Adipocyte (in vitro differentiated cells): ENCODE measurements around the gene RPS14.

Source experiments
- DNase-seq: peaks from one replicate; pipeline ENCODE4 v3.0.0-alpha.2; 2015; ENCODE audit warnings: low read depth
- H3K27me3 ChIP-seq: replicated peaks from 2 replicates; pipeline ENCODE4 v1.7.0; 2013; ENCODE audit warnings: mild to moderate bottlenecking, low read length, moderate library complexity; ENCODE audit not compliant: control insufficient read depth, insufficient read depth
- H3K36me3 ChIP-seq: 2 replicates; pipeline ENCODE4 v1.7.0; 2013; ENCODE audit warnings: low read length, mild to moderate bottlenecking, moderate library complexity; ENCODE audit not compliant: control insufficient read depth, insufficient read depth, severe bottlenecking
- H3K4me1 ChIP-seq: 2 replicates; pipeline ENCODE4 v1.7.0; 2013; ENCODE audit warnings: mild to moderate bottlenecking, low read length, moderate library complexity; ENCODE audit not compliant: control insufficient read depth, insufficient read depth
- H3K4me3 ChIP-seq: 2 replicates; pipeline ENCODE4 v1.7.0; 2013; ENCODE audit warnings: mild to moderate bottlenecking, low read length, moderate library complexity
- H3K9ac ChIP-seq: 2 replicates; pipeline ENCODE4 v1.7.0; 2013; ENCODE audit warnings: mild to moderate bottlenecking, low read length, moderate library complexity
- H3K9me3 ChIP-seq: 2 replicates; pipeline ENCODE4 v1.7.0; 2013; ENCODE audit warnings: mild to moderate bottlenecking, low read length, moderate library complexity; ENCODE audit not compliant: control insufficient read depth

Gene RPS14

DNA sequence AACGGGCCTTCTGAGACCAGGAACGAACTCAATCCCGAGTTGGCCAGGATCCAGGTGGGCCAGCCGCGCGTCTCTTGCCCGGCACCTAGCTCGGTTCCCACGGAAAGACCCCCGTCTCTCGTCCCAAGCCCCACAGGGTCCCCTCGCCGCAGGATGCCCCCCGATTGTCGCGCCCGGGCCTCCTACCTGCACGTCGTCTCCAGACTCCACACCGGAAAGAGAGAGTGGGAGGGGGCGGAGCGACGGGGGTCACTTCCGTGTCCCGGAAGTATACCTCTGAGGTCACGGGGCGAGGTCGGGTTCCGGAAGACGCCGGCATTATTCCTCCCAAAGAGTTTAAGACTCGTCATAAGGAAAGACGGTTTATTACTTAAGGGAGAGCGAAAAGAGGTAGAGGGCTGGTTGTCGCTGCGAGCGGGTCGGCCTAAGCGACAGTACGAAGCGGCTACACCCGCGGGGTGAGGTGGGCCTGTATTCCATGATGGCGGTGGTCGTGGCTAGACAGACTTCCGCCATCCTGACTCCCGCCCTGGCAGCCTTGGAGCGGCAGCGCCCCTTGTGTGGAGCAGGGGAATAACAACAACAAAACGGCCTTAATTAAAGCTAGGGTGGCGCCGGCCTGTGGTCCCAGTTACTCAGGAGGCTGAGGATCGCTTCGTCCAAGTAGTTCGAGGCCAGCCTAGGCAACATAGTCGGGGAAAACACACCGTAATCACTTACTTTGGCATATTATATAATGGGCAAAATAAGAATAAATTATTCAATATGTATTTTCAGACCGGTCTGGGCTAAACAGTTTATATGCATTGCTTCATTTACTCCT, at the start of gene RPS14:
Gene RPS14 (minus strand): TSS at position 223 of the 823 bp plus-strand sequence. CDS start 2,006 bp downstream, outside the sequence.
- H3K4me1 ChIP-seq, result peaks cover 31% of the 10 kb centered on the region
- DNase-seq, result peak; percentile 94
- peak within 1 kb of the TSS; percentile 100 for H3K9ac ChIP-seq
- peak within 1 kb of the TSS; percentile 100 for H3K4me3 ChIP-seq
- peaks cover 34% of the 10 kb centered on the region for H3K36me3 ChIP-seq
- no peaks in the 10 kb centered on the region for H3K9me3 ChIP-seq
- no peaks in the 10 kb centered on the region for H3K27me3 ChIP-seq

DNA sequence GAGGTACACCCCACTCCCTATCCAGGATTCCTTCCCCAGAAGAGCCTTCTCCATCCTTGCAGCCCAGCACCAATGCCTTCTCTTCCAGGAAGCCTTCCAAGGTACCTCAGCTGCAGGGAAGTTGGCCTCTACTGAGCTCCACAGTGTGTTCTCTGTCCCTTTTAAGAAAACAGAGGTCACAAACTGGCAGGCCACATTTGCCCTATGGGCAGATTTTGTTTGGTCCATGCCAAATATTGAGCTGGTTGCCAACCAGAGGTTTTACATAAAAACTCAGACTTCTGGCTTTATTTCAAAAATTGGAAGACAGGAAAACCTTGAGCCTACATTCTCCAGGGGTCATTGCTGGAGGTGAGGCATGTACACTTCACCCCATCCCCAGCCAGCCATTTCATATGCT, 49.4 kb upstream of the RPS14 start:
- Histone ChIP-seq H3K9me3 (no peaks in the 10 kb centered on the region), H3K9ac (peak overlapping the region; percentile 70), H3K4me1 (peaks cover 78% of the 10 kb centered on the region), H3K36me3 (peaks cover 19% of the 10 kb centered on the region), H3K27me3 (no peaks in the 10 kb centered on the region), H3K4me3 (peak overlapping the region; percentile 55)
- DNase-seq, result no peak

DNA sequence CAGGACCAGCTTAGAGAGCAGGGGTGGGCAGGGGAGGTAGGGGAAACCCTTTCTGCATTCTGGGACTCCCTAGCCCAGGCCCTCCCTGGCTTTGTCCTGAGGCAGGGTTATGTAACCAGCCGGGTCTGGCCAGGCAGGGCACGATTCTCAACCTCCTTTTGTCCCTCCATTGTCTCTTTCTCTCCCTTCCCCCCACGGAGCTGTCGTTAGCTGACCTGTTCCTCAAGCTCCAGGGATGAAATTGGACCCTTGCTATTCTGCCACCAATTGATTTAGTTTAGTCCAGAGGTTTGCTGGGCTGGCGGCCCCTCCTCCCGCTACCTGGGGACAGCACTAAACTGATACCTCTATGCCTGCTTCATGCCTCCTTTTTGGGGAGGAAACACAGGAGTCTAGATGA, 49.0 kb upstream of the RPS14 start:
- Histone ChIP-seq H3K27me3 (no peaks in the 10 kb centered on the region), H3K9me3 (no peaks in the 10 kb centered on the region), H3K4me3 (peak overlapping the region; percentile 55), H3K36me3 (peaks cover 21% of the 10 kb centered on the region), H3K9ac (peak overlapping the region; percentile 70), H3K4me1 (peaks cover 74% of the 10 kb centered on the region)
- no peak for DNase-seq

DNA sequence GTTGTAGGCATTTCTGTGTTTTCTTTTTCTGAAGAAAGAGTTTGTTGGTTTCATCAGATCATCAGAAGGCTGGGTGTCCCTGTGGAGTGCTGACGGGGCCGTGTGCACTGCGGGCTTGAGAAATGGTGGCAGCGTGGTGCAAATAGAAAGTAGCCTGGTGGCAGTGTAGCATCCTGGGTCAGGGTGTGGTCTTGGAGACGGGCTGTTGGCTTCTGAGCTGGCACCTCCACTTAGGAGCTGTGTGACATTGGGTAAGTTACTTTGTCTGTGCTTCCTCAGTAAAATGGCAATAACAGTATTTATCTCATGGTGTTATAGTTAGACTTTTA, 48.4 kb upstream of the RPS14 start:
- no peaks in the 10 kb centered on the region for H3K9me3 ChIP-seq
- no peak for DNase-seq
- H3K4me1 ChIP-seq, result peaks cover 70% of the 10 kb centered on the region
- H3K9ac ChIP-seq, result peak overlapping the region; percentile 70
- peaks cover 23% of the 10 kb centered on the region for H3K36me3 ChIP-seq
- H3K27me3 ChIP-seq, result no peaks in the 10 kb centered on the region
- peak overlapping the region; percentile 55 for H3K4me3 ChIP-seq

DNA sequence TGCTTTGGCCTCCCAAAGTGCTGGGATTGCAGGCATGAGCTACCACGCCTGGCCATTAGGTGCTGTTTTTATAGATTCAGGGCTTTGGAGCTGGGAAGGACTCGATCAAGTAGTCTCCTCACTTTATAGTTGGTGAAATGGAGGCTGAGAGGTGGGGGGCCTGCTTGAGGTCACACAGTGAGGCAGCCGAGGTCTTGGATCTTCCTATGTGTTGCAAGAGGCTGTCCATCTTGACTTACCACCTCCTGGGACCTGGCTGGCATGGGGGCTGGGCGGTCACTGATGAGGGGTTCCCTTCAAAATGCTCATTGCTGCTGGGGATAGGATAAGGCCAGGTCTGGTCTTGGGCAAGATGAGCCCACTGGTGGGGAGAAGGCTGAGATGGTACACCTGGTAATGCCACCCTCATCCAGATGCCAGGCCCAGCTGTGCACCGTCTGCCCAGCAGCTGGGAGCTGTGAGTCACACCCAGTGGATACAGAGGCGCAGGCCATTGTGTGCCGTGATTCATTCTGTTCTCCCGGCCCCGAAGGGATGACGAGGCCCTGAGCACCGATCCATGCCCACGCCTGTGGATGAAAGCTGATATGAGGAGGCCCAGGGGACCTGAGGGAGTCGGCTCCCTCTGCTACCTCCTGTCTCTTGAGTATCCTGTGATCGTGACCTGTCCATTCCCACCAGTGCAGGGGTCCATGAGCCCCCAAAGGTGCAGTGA, 47.9 kb upstream of the RPS14 start:
- peak; percentile 97 for DNase-seq
- H3K4me1 ChIP-seq, result peaks cover 70% of the 10 kb centered on the region
- H3K9ac ChIP-seq, result peak overlapping the region; percentile 70
- no peaks in the 10 kb centered on the region for H3K9me3 ChIP-seq
- peaks cover 23% of the 10 kb centered on the region for H3K36me3 ChIP-seq
- no peaks in the 10 kb centered on the region for H3K27me3 ChIP-seq
- H3K4me3 ChIP-seq, result peak overlapping the region; percentile 55

DNA sequence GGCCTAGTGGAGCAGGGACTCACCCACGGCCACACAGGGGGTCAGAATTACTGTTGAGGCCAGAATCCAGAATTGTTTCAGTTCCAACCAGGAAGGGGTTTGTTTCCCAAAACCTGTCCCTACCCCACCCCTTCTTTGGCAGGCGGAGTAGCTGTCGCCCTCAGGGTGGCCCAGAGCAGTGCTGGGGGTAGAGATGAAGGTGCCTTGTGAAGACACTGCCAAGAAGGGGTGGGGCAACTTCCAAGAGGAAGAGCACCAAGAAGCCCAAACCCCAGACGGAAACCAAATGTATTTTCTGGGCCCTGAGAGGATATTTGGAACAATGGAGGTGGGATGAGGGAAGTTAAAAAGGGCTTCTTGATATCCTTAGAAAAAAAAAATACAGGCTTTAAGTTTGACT, 47.0 kb upstream of the RPS14 start:
- DNase-seq, result no peak
- no peak overlapping the region for H3K4me3 ChIP-seq
- H3K9ac ChIP-seq, result peak overlapping the region; percentile 26
- H3K27me3 ChIP-seq, result no peaks in the 10 kb centered on the region
- H3K4me1 ChIP-seq, result peaks cover 70% of the 10 kb centered on the region
- no peaks in the 10 kb centered on the region for H3K9me3 ChIP-seq
- H3K36me3 ChIP-seq, result peaks cover 30% of the 10 kb centered on the region

DNA sequence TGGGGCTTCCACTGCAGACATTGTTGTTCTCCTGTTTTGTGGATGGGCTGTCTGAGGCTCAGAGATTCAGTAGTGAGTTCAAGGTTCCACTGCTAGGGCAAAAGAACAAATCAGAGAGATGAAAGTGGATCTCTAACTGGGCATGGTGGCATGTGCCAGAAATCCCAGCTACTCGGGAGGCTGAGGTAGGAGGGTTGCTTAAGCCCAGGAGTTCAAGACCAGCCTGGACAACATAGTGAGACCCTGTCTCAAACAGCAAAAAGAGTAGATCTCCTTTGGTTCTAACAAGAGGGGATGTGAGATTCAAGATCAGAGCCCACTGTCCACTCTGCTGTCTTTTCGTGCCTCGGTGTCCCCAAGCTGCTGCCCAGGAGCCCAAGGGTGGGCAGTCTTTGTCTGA, 46.6 kb upstream of the RPS14 start:
- Histone ChIP-seq H3K4me1 (peaks cover 71% of the 10 kb centered on the region), H3K4me3 (no peak overlapping the region), H3K9ac (peak overlapping the region; percentile 26), H3K9me3 (no peaks in the 10 kb centered on the region), H3K27me3 (no peaks in the 10 kb centered on the region), H3K36me3 (peaks cover 28% of the 10 kb centered on the region)
- no peak for DNase-seq

DNA sequence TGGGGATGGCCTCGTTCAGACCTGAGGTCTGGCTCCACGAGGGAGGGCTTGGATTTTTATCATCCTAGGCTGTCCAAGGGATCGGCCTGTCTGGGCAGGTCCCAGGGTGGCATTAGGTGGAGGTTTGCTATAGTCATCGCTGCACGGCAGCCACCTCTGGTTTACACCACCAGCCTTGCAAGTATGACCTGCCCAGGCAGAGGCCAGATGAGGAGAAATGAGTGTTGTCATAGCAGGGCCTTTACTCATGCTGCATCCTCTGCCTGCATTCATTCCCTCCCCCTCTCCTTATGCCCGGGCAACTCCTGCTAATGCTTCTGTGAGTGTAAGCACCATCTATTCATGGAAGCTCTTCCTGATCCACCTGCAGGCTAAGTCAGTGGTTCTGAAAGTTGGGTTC, 43.1 kb upstream of the RPS14 start:
- H3K36me3 ChIP-seq, result peaks cover 35% of the 10 kb centered on the region
- peak; percentile 70 for DNase-seq
- no peaks in the 10 kb centered on the region for H3K9me3 ChIP-seq
- H3K4me1 ChIP-seq, result peaks cover 68% of the 10 kb centered on the region
- peak overlapping the region; percentile 84 for H3K9ac ChIP-seq
- no peak overlapping the region for H3K4me3 ChIP-seq
- H3K27me3 ChIP-seq, result no peaks in the 10 kb centered on the region

DNA sequence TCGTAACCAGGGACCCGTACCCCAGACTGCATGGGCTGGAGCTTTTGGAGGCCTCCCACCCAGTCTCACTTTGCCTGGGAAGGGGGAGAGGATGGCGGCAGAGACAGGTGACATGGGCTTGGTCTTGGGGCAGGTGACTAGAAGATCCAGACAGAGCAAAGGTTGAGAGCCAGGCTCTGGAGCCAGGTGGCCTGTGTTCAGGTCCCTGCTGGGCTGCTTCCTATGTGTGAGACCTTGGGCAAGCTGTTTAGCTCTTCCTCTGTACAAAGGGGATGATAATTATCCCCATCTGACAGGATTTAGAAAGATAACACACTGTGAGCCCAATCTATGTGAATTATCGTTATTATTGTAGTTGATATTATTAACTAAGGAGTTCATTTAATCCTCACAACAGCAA, 42.3 kb upstream of the RPS14 start:
- H3K4me1 ChIP-seq, result peaks cover 63% of the 10 kb centered on the region
- H3K36me3 ChIP-seq, result peaks cover 35% of the 10 kb centered on the region
- no peaks in the 10 kb centered on the region for H3K9me3 ChIP-seq
- no peak for DNase-seq
- H3K9ac ChIP-seq, result peak overlapping the region; percentile 84
- H3K4me3 ChIP-seq, result peak overlapping the region; percentile 11
- no peaks in the 10 kb centered on the region for H3K27me3 ChIP-seq

DNA sequence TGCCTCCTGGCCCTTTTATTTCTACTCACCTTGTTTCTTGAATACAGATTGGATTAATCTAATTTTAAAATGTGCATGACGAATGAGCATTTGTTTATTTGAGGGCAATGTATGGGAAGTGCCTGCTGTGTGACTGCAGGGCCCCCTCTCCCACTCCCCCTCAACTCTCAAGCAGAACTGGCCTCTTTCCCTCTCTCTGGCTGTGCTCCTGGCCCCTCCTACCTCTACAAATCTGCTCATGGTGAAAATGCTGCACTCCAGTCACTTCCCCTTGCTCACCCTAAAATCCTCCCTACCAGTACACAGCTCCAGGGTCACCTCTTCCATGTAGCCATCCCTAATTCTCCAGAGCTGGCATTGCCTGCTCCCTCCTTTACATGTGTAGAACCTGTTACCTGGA, 41.2 kb upstream of the RPS14 start:
- Histone ChIP-seq H3K4me1 (peaks cover 53% of the 10 kb centered on the region), H3K9ac (peak overlapping the region; percentile 84), H3K27me3 (no peaks in the 10 kb centered on the region), H3K36me3 (peaks cover 29% of the 10 kb centered on the region), H3K9me3 (no peaks in the 10 kb centered on the region), H3K4me3 (peak overlapping the region; percentile 68)
- no peak for DNase-seq

DNA sequence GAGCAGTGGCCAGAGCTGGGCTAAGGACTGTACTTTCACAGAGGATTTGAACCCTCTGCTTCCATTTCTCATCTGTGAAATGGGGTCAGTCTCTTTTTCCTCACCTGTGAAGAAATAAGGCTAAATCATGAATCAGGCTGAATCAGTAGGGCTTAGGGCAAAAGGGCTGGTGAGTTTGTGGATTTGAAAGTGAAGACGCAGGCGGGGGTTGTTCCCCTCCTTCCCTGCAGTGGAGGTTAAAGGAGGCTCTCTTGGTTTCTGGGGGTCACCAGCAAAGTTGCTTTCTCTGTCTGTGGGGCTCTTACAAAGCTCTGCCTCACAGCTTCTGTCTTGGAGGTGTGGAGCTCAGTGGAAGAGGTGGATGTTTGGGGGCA, 40.7 kb upstream of the RPS14 start:
- Histone ChIP-seq H3K4me3 (peak overlapping the region; percentile 68), H3K9ac (peak overlapping the region; percentile 84), H3K36me3 (peaks cover 26% of the 10 kb centered on the region), H3K4me1 (peaks cover 55% of the 10 kb centered on the region), H3K9me3 (no peaks in the 10 kb centered on the region), H3K27me3 (no peaks in the 10 kb centered on the region)
- DNase-seq, result no peak
